Spleen (tissue), 11 donors: ENCODE data around the gene IRF2BP2. TPM values are rescaled to one million over a fixed set of nuclear protein-coding genes. Genes with fewer than 3 reads are reported as not detected.
"Not testable (repeated sequence)": the region's sequence is repeated elsewhere in the genome, so short reads cannot be mapped to it uniquely, and the experiment has no call there.

Experiments used
- DNase-seq: peaks from one replicate; pipeline ENCODE4 v3.0.0-alpha.2; 2020
- H3K27ac ChIP-seq, 8 donors: fragments of 200-600 bp; sonication (generic) in 7 of 8; 1 replicate in 4 of 8; 2 replicates in 4 of 8; pipeline versions ENCODE4 v1.5.0 to v1.8.0; 2016 to 2021; ENCODE audit warnings: inconsistent platforms in 4 of 8, mild to moderate bottlenecking in 4 of 8, moderate library complexity in 1 of 8
- H3K27me3 ChIP-seq, 7 donors: fragments of 200-600 bp; sonication (generic) in 6 of 7; replicated peaks in 1 of 7; 1 replicate in 4 of 7; 2 replicates in 3 of 7; pipeline versions ENCODE4 v1.5.0 to v1.8.0; 2016 to 2021; ENCODE audit warnings: inconsistent platforms in 3 of 7, mild to moderate bottlenecking in 1 of 7
- H3K36me3 ChIP-seq, 6 donors: fragments of 200-600 bp; sonication (generic) in 5 of 6; 1 replicate in 4 of 6; 2 replicates in 2 of 6; pipeline versions ENCODE4 v1.5.0 to v1.8.0; 2016 to 2021; ENCODE audit warnings: inconsistent platforms in 2 of 6
- H3K4me1 ChIP-seq, 6 donors: fragments of 200-600 bp; sonication (generic) in 5 of 6; 1 replicate in 3 of 6; 2 replicates in 3 of 6; pipeline versions ENCODE4 v1.5.0 to v1.8.0; 2016 to 2021; ENCODE audit warnings: inconsistent platforms in 3 of 6
- H3K4me3 ChIP-seq, 8 donors: fragments of 200-600 bp; sonication (generic) in 7 of 8; 1 replicate in 4 of 8; 2 replicates in 4 of 8; pipeline versions ENCODE4 v1.5.0 to v1.8.0; 2016 to 2021; ENCODE audit warnings: inconsistent platforms in 4 of 8, mild to moderate bottlenecking in 4 of 8, moderate library complexity in 2 of 8
- H3K9me3 ChIP-seq, 8 donors: fragments of 200-600 bp; sonication (generic) in 7 of 8; 1 replicate in 4 of 8; 2 replicates in 4 of 8; pipeline versions ENCODE4 v1.5.0 to v1.8.0; 2016 to 2021; ENCODE audit warnings: inconsistent platforms in 4 of 8
- CTCF ChIP-seq, 11 experiments: fragments of 200-600 bp in 7 of 11; fragments of 450-650 bp in 4 of 11; sonication (generic) in 4 of 11; IDR thresholded peaks in 8 of 11; conservative IDR thresholded peaks in 3 of 11; 1 replicate in 7 of 11; 2 replicates in 4 of 11; pipeline versions ENCODE4 v1.4.0 to v1.8.0; 2016 to 2021; ENCODE audit warnings: antibody characterized with exemption in 11 of 11, inconsistent platforms in 4 of 11, mild to moderate bottlenecking in 1 of 11
- POLR2A ChIP-seq, 3 donors: fragments of 450-650 bp; IDR thresholded peaks; one replicate each; pipeline ENCODE4 v1.5.1; 2017; ENCODE audit warnings: antibody characterized with exemption in 3 of 3, mild to moderate bottlenecking in 1 of 3
- POLR2AphosphoS5 ChIP-seq, 3 donors: sonication (generic); formaldehyde crosslinking; IDR thresholded peaks; one replicate each; pipeline ENCODE4 v1.5.1; 2017; ENCODE audit warnings: antibody characterized with exemption in 3 of 3
- WGBS, 5 donors: extraction: QIAGEN DNeasy Blood & Tissue Kit in 3 of 5; methylation state at CpG; one replicate each; pipeline versions ENCODE4 v1.1.5 to v1.1.7; 2013 to 2018; 5-methylcytosine and 5-hydroxymethylcytosine counted together
- intact Hi-C: fragments of 100-400 bp; cut with DNase I; formaldehyde crosslinking; loops from one replicate; pipeline ENCODE4 v1.15.0; 2023; ENCODE audit warnings: low total_unique reads
- polyA plus RNA-seq, 3 donors: library from polyadenylated mRNA; stranded (reverse); fragments of 200-250 nt; gene quantifications; one replicate each; pipeline ENCODE4 v1.2.1, GENCODE V29; 2013
- total RNA-seq, 7 donors: library from RNA; depleted of rRNA in 3 of 7; stranded (reverse); fragments of >200 nt in 3 of 7; fragmentation: NEBNext Ultra II Directional in 4 of 7; extraction: Animal tissue kit (Norgen Biotek cat#: 25700) in 4 of 7; gene quantifications; one replicate each; pipeline versions ENCODE4 v1.1.0 to v1.2.1, GENCODE V29; 2016 to 2021
- donor health status: healthy with polysubstance abuse.
- donor health status: DM: no; HTN: no; CAD: no; lungs with moderate emphysema.
- donor health status: DM: no; HTN: no; CAD: no.
- donor health status: Bipolar disorder and iron deficiency.
- donor health status: healthy.
- donor health status: DM: no; HTN: no; CAD: no.
- donor health status: DM: yes; HTN: yes; CAD: no.

The IRF2BP2 gene
- total and polyA plus RNA-seq, 10 donors, result 39.1 to 109 (median 60.3) TPM

GRCh38 chr1:234595899-234596298 is 14.1 kb downstream of the IRF2BP2 start:
- DNase-seq, result no peak
- Histone ChIP-seq H3K4me1 (peaks cover 17 to 35% (median 24%) of the 10 kb centered on the region in 6 donors), H3K27ac (no peak overlapping the region), H3K27me3 (no peaks in the 10 kb centered on the region), H3K4me3 (no peak overlapping the region), H3K36me3 (no peaks in the 10 kb centered on the region), H3K9me3 (no peaks in the 10 kb centered on the region)
- TF ChIP-seq CTCF (IDR thresholded peaks at IDR 0.05 in 8 of 11, conservative IDR thresholded peaks at IDR 0.05 in 3 of 11), result no peak
- WGBS, 5 donors, result 86 to 96% (median 92%) methylated on average over 2 of the region's 2 CpGs
- intact Hi-C loops, result loop anchor here (5.0 kb wide), 2 partner anchors 99 to 486 kb away; no protein-coding TSS in a partner anchor

- H3K27me3 ChIP-seq, H3K9me3 ChIP-seq, DNase-seq, H3K27ac ChIP-seq, H3K4me3 ChIP-seq, H3K36me3 ChIP-seq, intact Hi-C loops: not testable (repeated sequence)
- WGBS, 5 donors, result 50 to 78% (median 68%) methylated on average over 4 of the region's 4 CpGs
- peaks cover 10 to 24% (median 15%) of the 10 kb centered on the region in 6 donors for H3K4me1 ChIP-seq
These were observed 15.4 kb downstream of the IRF2BP2 start for GRCh38 chr1:234594575-234594974.

GRCh38 chr1:234593771-234594504 is 16.0 kb downstream of the IRF2BP2 start:
- TF ChIP-seq POLR2A (IDR thresholded peaks at IDR 0.05) (no peak), POLR2AphosphoS5 (IDR thresholded peaks at IDR 0.05) (no peak), CTCF (IDR thresholded peaks at IDR 0.05 in 8 of 11, conservative IDR thresholded peaks at IDR 0.05 in 3 of 11) (no peak)
- no peaks in the 10 kb centered on the region for H3K36me3 ChIP-seq
- H3K4me3 ChIP-seq, result no peak overlapping the region
- H3K4me1 ChIP-seq, result peaks cover 5 to 17% (median 9%) of the 10 kb centered on the region in 6 donors
- H3K27me3 ChIP-seq, result no peaks in the 10 kb centered on the region
- no peak overlapping the region for H3K27ac ChIP-seq
- intact Hi-C loops, result no loop called here
- no peak for DNase-seq
- H3K9me3 ChIP-seq, result no peaks in the 10 kb centered on the region
- WGBS, 5 donors, result 85 to 95% (median 94%) methylated on average over 6 of the region's 6 CpGs

GRCh38 chr1:234593109-234593508 is 16.9 kb downstream of the IRF2BP2 start:
- Histone ChIP-seq H3K4me1 (peaks cover 0 to 9% (median 2%) of the 10 kb centered on the region in 6 donors), H3K4me3 (no peak overlapping the region), H3K27ac (no peak overlapping the region), H3K27me3 (no peaks in the 10 kb centered on the region), H3K36me3 (no peaks in the 10 kb centered on the region), H3K9me3 (no peaks in the 10 kb centered on the region)
- intact Hi-C loops, result no loop called here
- TF ChIP-seq CTCF (IDR thresholded peaks at IDR 0.05 in 8 of 11, conservative IDR thresholded peaks at IDR 0.05 in 3 of 11) (no peak), POLR2A (IDR thresholded peaks at IDR 0.05) (no peak), POLR2AphosphoS5 (IDR thresholded peaks at IDR 0.05) (no peak)
- no peak for DNase-seq
- WGBS, 5 donors, result 93 to 99% (median 98%) methylated on average over 7 of the region's 7 CpGs
